CD4-positive, alpha-beta T cell treated with Interferon alpha-2 for 1 hour (primary cell): ENCODE data around the gene RASA1.
A peak's percentile ranks its signal among the peaks of the same experiment; 100 is the strongest.
"Not testable (repeated sequence)": the region's sequence is repeated elsewhere in the genome, so short reads cannot be mapped to it uniquely, and the experiment has no call there.

Source experiments
- DNase-seq, 2 donors: peaks; one replicate each; pipeline ENCODE4 v3.0.0-alpha.2; 2020 to 2022

The RASA1 gene

DNA sequence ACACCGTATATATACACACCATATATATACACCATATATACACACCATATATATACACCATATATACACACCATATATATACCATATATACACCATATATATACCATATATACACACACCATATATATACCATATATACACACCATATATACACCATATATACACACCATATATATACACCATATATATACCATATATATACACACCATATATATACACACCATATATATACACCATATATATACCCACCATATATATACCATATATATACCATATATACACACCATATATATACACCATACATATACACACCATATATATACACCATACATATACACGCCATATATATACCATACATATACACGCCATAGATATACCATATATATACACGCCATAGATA, 19.6 kb downstream of the RASA1 start:
- not testable (repeated sequence) for DNase-seq

DNA sequence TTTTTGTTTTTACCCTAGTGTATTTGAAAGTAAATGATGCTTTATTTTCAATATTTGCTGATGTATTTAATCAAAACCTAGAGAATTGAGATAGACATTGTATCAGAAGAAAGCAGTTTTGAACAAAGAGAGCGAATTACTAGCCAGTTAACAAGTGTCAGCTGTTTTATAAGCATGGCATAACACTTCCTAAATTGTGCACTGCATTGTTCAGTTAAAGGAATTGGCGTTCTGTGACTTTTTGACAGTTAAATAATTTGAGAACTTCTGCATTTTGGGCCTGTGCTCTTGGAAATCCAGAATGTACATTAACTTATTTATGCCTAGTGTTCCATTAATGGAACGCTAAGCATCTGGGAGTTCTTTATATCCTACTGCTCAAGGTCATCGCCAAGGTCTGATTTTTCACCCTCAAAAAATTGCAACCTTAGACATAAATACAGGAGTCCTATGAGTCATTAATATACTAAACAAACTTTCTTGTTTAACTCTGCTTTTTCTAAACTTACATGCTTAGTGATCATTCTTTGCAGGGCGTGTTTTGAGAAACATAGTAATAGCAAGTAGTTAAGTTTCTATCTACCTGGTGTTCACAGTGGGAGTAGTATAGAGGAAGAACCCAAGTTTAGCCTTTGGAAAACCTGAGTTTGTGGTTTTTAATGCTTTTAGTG, 31.1 kb downstream of the RASA1 start:
- DNase-seq, result no peak

DNA sequence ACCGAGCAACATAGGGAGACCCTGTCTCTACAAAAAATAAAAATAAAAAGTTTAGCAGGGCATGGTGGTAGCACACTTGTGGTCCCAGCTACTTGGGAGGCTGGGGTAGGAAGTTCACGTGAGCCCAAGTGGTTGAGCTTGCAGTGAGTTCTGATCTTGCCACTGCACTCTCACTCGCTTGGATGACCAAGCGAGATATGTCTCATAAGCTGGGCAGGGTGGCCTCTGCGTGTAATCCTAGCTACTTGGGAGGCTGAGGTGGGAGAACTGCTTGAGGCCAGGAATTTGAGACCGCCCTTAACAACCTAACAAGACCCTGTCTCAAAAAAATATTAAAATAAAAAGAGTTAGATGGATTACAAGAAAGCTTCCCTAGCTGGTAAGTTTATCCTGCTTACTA, 32.5 kb downstream of the RASA1 start:
- no peak for DNase-seq

DNA sequence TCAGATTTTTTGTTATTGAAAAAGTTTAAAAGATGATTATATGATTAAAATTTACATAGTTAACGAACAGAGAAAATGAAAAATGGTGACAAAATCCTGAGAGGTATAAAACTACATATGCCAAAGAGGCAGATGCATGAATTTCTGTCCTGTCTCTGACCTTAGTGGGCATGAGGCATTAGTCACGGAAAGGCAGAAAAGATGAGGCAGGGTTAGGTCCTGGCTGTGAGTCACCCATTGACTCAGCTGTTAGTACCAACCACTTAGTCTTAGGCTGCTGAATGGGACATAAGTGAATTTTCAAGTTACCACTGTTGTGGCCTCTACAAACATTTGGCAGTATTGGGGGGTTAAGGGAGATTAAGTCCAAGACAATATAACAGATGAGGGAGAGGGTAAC, 33.1 kb downstream of the RASA1 start:
- DNase-seq, result peak in 1 of 2 donors; percentile 21

DNA sequence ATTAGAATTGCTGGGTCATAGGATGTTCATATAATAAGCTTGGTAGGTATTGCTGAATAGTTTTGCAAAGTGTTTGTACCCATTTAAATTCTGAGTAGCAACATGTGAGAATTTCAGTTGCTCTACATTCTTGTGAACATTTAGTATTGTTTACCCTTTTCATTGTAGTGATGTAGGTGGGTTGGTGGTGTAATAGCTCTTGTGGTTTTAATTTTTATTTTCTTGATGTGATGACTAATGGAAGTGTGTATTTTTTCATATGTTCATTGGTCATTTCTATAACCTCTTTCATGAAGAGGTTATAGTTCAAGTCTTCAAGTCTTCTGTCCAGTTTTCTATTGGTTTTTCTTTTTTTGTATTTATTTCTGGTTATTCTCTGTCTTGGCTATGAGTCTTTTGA, 34.4 kb downstream of the RASA1 start:
- no peak for DNase-seq

DNA sequence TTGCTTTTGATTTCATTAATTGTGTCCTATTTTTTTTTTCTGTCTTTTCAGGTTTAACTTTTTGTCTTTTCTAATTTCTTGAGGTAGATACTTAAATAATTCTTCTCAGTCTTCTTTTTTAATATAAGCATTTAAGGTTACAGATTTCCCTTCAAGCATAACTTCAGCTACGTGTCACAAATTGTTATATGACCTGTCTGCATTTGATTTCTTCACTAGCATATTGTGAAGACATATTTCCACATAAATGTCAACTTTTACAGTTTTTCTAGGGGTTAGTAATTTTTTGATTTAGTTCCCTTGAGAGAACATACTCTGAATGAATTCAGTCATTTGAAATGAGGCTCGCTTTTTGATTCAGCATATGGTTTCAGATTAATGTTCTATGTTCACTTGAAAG, 35.6 kb downstream of the RASA1 start:
- DNase-seq, result no peak

DNA sequence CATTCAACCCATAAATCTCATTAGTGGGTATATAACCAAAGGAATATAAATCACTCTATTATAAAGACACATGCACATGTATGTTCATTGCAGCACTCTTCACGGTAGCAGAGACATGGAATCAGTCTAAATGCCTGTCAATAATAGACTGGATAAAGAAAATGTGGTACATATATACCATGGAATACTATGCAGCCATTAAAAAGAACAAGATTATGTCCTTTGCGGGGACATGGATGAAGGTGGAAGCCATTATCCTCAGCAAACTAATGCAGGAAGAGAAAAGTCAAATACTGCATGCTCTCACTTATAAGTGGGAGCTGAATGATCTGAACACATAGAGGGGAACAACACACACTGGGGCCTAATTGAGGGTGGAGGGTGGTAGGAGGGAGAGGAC, 38.4 kb downstream of the RASA1 start:
- DNase-seq, result not testable (repeated sequence)

DNA sequence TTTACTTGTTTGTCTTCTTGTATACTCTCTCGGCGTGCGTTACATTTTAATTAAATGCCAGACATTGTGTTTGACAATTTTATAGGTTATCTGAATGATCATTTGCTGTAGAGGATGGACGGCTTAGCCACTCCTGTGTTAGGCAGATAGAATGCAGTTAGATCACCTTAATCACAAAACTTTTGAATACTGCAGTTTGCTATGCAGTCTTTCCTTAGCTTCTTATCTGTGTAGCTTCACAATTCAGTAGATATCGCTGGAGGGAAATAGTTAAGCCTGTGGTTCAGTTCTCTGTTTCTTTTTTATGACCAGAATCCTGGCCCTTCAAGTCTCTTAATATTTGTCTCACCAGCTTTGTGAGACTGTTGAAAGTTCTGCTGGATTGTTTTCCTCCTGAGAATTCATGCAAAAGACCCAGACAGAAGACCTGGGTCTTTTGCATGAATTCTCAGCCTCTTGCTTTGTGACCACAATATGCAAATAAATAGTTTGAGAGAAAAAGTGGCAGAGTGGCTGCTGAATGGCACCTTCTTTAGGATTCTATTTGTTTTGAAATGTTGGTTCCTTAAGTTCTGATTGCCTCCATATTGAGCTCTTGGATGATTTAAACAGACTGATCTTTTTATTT, 40.2 kb downstream of the RASA1 start:
- no peak for DNase-seq

DNA sequence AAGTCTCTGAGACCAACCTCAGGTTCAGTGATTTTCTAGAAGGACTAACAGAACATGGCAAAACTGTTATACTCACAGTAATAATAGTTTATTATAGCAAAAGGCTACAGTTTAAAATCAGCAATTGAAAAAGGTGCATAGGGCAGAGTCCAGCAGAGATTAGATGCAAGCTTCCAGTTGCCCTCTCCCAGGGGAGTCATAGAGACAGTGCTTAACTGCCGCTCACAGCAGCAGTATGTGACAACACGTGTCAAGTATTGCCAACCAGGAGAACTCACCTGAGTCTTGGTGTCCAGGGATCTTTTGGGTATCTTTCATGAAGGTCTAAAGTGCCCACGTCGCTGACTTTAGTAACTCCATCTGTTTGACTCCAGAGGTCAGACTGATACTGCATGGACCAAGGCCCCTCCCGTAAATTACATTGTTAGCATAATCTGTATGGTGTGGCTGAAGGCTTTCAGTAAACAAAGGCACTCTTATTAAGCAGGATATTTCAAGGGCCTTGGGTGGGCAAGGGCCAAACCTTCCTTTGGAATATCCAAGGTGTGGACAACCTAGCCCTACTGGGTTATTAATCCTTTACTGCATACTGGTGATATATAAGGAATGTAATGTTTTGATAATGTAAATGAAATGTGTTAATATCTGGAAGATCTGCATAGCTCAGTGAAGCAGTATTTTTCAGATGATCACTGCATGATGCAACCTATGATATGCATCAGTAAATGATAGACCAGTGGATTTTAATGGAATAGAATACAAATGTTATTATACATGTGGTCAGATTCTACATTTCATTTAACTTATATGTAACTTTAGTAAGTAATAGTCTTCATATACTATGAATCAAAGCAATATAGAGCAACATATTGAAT, 44.0 kb downstream of the RASA1 start:
- no peak for DNase-seq

DNA sequence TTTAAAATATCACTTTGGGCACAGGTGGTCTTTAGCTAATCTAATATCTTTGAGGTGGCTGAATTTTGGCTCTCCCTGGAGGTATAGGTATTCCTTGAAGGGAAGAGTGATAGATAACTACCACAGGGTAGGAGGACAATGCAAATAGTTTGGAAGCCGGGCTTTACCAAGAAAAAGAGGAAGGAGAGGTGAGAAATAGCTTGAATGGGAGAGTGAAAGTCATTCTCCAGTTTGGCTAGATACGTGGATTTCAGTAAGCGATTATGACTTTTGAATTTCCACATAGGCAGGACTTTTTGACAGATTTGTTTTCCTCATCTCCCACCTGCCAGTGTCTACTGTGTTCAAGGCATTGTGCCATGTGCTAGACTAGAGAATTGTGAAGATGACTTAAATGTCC, 45.5 kb downstream of the RASA1 start:
- no peak for DNase-seq

DNA sequence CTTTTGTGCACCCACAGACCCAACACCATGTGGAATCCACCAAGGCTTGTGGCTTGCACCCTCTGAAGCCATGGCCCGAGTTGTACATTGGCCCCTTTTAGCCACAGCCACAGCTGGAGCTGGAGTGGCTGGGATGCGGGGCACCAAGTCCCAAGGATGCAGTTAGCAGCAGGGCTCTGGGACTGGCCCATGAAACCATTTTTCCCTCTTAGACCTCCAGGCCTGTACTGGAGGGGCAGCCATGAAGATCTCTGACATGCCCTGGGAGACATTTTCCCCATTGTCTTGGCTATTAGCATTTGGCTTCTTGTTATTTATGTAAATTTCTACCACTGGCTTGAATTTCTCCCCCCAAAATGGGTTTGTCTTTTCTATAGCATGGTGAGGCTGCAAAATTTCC, 51.8 kb downstream of the RASA1 start:
- no peak for DNase-seq

DNA sequence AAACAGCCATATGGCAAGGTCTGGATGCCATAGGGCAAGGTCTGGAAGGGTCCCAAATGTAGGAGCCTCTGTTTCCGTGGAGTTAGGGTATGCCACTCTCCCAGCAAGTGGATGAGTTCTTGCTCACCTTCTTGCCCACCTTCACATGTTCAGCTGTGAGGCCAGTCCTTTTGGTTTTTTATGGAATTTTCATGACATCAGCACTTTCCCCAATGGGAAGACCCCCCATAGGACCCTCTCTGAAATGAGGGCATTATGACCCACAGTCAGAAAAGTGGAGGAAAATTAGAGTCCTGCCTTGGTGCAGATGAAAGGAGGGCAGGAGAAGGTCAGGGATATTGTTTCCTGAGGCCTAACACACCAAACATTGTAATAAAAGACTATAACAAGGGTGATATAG, 53.9 kb downstream of the RASA1 start:
- no peak for DNase-seq

DNA sequence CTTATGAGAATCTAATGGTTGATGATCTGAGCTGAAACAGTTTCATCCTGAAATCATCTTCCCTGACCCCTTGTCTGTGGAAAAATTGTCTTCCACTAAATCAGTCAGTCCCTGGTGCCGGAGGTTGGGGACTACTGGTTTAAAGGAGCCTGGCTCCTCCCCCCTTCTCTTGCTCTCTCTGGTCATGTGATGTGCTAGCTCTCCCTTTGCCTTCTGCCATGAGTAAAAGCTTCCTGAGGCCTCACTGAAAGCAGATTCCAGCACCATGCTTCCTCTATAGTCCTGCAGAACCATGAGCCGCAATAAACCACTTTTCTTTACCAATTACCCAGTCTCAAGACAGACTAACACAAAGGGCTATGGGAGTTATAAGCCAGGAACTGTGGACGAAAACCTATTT, 54.7 kb downstream of the RASA1 start:
- DNase-seq, result no peak

DNA sequence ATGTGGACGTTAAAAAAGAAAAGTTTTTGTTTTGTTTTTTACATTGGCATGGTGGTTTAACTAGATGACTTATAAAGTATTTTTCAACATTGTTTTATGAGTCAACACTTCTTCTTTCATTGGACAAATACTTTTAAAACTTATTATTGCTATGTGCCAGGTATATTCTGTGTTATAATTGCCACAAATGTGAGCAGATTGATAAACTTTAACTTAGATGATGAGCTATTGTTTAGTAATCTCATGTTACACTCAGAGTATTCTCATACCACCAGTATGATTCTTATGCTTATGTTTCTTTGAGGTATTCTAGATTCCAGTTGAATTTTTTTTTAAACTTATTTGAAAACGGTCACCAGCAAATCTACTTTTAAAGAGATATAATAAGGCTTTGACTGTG, 60.3 kb downstream of the RASA1 start:
- no peak for DNase-seq

DNA sequence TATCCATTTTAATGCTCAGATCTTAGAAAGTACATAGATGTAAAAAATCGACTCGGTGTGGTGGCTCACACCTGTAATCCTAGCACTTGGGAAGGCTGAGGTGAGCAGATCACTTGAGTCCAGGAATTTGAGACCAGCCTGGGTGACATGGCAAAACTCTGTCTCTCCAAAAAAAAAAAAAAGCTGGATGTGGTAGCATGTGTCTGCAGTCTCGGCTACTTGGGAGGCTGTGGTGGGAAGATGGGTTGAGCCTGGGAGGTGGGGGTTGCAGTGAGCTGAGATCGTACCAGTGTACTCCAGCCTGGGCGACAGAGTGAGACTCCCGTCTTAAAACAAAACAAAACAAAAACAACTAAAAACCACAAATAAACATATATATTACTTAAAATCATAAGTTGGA, 61.4 kb downstream of the RASA1 start:
- DNase-seq, result no peak

DNA sequence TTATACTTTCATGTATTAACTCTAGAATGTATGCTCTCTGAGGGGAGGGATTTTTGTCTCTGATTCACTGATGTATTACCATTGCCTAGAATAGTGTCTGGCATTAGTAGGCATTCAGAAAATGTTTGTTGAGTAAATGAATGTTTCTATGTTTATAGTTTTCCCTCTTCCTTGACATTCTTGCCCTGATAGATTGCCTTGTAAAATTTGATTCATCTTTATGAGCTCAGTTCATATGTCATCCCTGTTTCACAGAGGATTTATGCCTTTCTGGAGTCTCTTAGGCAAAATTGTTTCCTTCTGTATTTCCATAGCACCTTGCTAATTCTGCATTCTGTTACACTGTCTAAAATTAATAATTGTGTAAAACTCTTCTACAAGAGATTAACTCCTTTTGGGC, 72.3 kb downstream of the RASA1 start:
- DNase-seq, result no peak

DNA sequence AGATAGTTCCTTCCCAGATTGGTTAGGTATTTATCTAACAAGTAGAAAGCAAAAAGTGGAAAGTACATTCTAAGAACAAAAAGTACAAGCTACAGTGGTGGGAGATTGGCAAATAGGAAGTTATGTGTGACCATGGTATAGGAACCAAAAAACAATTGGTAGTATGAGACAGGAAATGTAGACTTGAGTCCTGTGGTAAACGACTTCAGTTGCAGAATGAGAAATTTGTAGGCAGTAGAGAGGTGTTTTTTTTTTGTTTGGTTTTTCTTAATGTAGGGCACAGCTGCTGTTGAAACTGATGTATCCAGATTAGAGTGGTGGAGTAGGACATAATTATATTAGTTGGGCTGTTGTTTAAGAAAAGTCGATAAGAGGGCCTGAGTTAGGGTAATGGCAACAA, 73.0 kb downstream of the RASA1 start:
- peak in 1 of 2 donors; percentile 52 for DNase-seq

DNA sequence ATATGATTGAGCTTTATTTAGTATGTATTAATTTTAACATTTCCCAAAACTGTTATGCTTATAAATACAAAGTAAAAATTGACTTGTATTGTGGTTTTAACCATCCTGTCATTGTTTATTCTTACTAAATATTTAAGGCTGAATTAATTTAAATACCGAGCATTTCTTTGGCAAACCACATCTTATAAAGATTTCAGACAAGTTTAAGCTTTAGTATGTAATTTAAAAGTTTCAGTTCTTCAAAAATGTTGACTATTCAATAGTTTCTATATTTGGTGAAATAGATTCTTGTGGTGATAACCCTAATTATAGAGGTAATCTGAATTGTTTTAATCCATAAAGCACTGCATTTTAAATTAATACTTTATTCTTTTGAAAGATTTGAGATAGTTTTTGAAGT, 79.6 kb downstream of the RASA1 start:
- no peak for DNase-seq

DNA sequence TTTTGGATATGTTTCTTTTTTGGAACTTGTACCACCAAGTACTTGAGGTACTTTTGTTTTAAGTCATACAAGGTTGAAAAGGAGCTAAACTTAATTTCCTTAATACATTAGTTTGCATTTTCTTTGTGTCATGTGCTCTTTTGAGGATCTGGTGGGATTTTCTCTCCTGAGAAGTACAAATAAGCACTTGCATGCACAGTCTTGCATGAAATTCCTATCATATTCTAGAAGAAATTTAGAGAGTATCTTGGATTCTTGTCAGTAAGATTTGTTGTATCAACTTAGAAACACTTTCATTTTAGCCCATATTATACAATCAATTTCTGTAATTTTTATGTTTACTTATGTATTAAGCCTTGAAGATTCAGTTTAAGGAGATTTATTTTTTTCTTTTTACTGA, 80.2 kb downstream of the RASA1 start:
- DNase-seq, result no peak

DNA sequence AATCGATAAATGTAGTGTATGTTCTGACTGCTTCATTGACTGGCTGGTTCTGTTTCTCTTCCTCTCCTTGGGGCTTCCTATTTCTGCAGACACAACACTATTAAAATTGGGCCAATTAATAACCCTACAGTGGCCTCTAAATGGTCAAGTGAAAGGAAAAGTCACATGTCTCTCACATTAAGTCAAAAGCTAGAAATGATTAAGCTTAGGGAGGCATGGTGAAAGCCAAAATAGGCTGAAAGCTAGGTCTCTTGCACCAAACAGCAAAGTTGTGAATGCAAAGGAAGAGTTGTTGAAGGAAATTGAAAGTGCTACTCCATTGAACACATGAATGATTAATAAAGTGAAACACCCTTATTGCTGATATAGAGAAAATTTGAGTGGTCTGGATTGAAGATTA, 86.8 kb downstream of the RASA1 start:
- no peak for DNase-seq

DNA sequence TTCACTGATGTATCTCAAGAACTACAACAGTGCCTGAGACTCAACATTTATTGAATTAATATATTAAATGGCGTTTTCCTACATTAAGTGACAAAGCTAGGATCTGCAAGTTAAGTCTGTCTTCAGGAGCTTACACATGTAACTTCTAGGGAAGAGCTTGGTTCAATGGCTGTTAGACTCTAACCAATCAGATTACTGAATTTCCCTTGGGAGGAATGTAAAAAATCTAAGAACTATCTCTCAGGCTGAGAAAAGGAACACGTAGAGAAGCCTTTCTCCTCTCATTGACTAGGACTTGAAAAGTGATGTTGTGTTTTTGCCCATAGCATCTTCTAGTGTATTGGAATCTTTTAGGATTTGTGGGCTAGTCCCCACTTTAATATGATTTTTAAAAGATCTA, 91.4 kb downstream of the RASA1 start:
- DNase-seq, result no peak

DNA sequence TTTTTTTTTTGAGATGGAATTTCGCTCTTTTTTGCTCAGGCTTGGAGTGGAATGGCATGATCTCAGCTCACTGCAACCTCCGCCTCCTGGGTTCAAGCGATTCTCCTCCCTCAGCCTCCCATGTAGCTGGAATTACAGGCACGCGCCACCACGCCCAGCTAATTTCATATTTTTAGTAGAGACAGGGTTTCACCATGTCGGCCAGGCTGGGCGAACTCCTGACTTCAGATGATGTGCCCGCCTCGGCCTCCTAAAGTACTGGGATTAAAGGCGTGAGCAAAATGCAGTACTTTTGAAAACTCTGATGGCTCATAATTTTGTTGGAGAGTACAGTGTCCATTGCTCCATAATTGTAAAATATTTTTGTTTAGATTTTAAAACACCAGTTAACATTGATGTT, 92.4 kb downstream of the RASA1 start:
- DNase-seq, result no peak

DNA sequence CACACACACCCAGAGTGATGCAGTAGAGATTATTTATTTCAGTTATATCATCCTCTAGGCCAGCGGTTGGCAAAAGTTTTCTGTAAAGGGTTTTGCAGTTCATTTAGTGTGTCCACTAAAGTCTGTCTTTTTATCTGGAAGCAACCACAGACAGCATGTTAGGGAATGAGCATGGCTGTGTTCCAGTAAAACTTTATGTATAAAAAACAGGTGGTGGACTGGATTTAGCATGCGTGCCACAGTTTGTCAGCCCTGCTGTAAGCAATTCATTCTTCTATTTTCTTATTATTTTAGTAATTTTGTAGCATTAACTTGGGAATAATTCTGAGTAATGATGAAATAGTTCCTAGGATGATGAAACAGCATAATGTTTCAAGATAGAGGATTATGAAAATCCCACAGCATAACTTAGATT, 93.4 kb downstream of the RASA1 start:
- no peak for DNase-seq

DNA sequence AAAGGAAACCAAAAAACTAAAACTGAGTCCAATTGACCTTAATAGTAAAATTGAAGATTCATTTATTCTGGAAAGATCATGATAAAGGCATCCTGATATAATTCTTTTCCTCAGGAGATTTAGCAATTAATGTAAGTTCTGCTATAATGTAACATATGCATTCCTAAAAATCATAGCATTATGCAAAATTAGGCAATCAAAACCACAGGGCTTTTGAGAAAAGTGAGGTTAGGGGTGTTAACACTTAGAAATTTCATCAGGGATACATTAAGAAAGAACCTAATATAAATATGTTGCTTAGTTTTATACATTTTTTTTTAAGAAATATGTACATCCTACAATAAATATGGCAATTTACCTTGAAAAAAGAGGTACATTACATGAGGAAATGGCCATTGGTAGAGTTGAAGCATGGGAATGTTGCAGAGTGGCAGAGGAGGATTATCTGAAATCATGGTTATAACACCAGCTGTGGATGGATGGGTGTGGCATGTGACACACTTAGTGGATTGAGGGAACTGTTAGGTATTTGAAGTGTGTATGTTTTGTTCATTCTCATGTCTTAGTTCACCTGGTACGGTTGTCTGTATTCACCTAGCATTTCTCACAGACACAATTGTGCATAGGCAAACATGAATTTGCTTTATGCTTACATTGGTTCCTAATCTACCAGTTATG, 94.0 kb downstream of the RASA1 start:
- no peak for DNase-seq
